ENCODE results near the gene MED14.

DNA sequence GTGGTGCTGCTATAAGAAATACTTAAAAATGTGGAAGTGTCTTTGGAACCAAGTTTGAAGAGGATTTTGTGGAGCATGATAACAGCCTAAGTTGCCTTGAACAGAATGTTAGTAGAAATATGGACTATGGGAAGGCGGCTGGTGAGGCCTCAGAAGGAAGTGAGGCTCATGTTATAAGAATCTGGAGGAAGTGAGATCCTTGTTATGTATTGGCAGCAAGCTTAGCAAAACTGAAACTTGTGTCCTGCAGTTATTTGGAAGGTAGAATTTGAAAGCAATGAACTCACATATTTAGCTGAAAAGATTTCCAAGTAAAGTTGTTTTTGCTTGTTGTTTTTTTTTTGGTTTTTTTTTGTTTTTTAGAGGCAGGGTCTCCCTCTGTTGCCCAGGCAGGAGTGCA lies 13.6 kb upstream of the MED14 start:
- TF ChIP-seq, protein P1, sequence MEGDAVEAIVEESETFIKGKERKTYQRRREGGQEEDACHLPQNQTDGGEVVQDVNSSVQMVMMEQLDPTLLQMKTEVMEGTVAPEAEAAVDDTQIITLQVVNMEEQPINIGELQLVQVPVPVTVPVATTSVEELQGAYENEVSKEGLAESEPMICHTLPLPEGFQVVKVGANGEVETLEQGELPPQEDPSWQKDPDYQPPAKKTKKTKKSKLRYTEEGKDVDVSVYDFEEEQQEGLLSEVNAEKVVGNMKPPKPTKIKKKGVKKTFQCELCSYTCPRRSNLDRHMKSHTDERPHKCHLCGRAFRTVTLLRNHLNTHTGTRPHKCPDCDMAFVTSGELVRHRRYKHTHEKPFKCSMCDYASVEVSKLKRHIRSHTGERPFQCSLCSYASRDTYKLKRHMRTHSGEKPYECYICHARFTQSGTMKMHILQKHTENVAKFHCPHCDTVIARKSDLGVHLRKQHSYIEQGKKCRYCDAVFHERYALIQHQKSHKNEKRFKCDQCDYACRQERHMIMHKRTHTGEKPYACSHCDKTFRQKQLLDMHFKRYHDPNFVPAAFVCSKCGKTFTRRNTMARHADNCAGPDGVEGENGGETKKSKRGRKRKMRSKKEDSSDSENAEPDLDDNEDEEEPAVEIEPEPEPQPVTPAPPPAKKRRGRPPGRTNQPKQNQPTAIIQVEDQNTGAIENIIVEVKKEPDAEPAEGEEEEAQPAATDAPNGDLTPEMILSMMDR (IDR thresholded peaks at IDR 0.05; ENCODE audit: insufficient read depth, low read depth, low read length), result no peak
- TF ChIP-seq EZH2 (IDR thresholded peaks at IDR 0.05; ENCODE audit: insufficient read depth, low read length), result no peak
